NK-92 treated with Interleukin-12 subunit alpha and Interleukin-12 subunit beta, amount 100 ng/mL, for 24 hours (cell line): ENCODE results near the gene ANKRD33B.
"Not testable (repeated sequence)": the region's sequence is repeated elsewhere in the genome, so short reads cannot be mapped to it uniquely, and the experiment has no call there.

ENCODE experiments used
- DNase-seq: peaks from one replicate; lab custom pipeline; 2025; lab: John Stamatoyannopoulos, UW

ANKRD33B gene

GRCh38 chr5:10595293-10595671, 31.4 kb downstream of the ANKRD33B start:
- DNase-seq: no peak

- no peak for DNase-seq
Measured at GRCh38 chr5:10595672-10596309, 31.9 kb downstream of the ANKRD33B start.

- no peak for DNase-seq
Measured at GRCh38 chr5:10596310-10596703, 32.4 kb downstream of the ANKRD33B start.

- no peak for DNase-seq
Measured at GRCh38 chr5:10596886-10597451, 33.1 kb downstream of the ANKRD33B start.

GRCh38 chr5:10599113-10599512, 35.2 kb downstream of the ANKRD33B start:
- no peak for DNase-seq

GRCh38 chr5:10599862-10600284, 36.0 kb downstream of the ANKRD33B start:
- no peak for DNase-seq

GRCh38 chr5:10600626-10601245, 36.9 kb downstream of the ANKRD33B start:
- DNase-seq: no peak

GRCh38 chr5:10601246-10602030, 37.6 kb downstream of the ANKRD33B start:
- no peak for DNase-seq

GRCh38 chr5:10602031-10602806, 38.3 kb downstream of the ANKRD33B start:
- DNase-seq: no peak

GRCh38 chr5:10604975-10605374, 41.1 kb downstream of the ANKRD33B start:
- no peak for DNase-seq

- DNase-seq: not testable (repeated sequence)
Measured at GRCh38 chr5:10606632-10607022, 42.8 kb downstream of the ANKRD33B start.

GRCh38 chr5:10607023-10607665, 43.3 kb downstream of the ANKRD33B start:
- no peak for DNase-seq

- no peak for DNase-seq
Measured at GRCh38 chr5:10607666-10608073, 43.8 kb downstream of the ANKRD33B start.

- not testable (repeated sequence) for DNase-seq
Measured at GRCh38 chr5:10608081-10608480, 44.2 kb downstream of the ANKRD33B start.

- DNase-seq: no peak
Measured at GRCh38 chr5:10610058-10610457, 46.2 kb downstream of the ANKRD33B start.

- no peak for DNase-seq
Measured at GRCh38 chr5:10611290-10611689, 47.4 kb downstream of the ANKRD33B start.

GRCh38 chr5:10612251-10612650, 48.4 kb downstream of the ANKRD33B start:
- no peak for DNase-seq

- no peak for DNase-seq
Measured at GRCh38 chr5:10615693-10616092, 51.8 kb downstream of the ANKRD33B start.

- DNase-seq: no peak
Measured at GRCh38 chr5:10617103-10617502, 53.2 kb downstream of the ANKRD33B start.

- DNase-seq: no peak
Measured at GRCh38 chr5:10618311-10618710, 54.4 kb downstream of the ANKRD33B start.

GRCh38 chr5:10619649-10620048, 55.8 kb downstream of the ANKRD33B start:
- no peak for DNase-seq

- no peak for DNase-seq
Measured at GRCh38 chr5:10620346-10620745, 56.5 kb downstream of the ANKRD33B start.
